Fibroblast of skin of scalp (primary cell): Measurements from ENCODE around the gene TPRX1.
"Not testable (repeated sequence)": the region's sequence is repeated elsewhere in the genome, so short reads cannot be mapped to it uniquely, and the experiment has no call there.

Experiments used
- DNase-seq: peaks from one replicate; pipeline ENCODE4 v3.0.0-alpha.2; 2013

The TPRX1 gene

DNA sequence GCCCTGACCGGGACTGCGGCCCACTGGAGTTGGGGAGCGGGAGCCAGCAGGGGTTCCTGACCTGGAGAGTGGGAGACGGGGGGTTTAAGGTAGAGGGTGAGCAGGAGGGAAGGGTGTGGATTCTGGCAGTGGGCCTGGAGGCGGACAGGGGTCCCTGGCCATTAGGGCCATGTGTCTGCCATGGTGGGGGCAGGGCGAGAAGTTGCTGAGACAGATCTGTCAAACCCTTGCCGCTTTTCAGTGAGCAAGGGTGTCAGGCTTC is 38.1 kb downstream of the TPRX1 start:
- DNase-seq = no peak

DNA sequence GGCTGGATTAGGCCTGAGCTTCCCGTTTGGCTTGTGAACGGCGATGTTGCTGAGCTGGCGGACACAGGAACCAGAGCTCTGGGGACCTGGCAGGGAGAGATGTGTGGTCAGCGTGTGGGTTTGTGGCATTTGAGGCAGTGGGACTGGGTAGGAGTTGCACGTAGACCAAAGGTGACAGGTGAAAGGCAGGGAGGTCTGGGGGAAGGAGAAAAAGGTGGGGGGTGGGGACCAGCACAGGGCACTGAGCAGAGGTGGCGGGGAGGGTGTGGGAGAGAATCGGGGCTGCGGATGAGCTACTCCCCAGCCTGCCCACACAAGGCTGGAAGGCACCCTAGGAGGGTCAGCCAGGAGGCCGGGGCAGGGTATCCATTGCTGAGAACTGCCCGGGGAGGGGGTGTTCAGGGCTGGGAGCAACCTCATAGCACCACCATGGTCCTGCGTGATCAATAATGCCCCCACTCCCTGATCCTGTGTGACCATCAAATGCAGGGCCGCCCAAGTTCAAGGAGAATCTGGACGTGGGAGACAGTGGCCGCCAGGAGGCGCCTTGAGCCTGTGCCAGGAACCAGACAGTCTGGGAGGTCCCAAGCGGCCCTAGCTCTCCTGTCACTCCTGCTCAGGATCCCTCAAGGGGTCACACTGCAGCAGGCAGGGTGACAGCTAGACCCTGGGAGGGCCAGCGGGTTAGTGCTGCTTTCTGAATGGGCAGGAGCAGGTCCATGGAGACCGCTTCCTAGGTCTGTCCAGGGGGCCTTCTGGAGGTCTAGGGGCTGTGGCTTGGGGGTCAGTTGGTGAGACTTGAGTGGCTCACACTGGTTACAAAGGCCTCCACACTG is 38.6 kb downstream of the TPRX1 start:
- DNase-seq = peak; percentile 64

- not testable (repeated sequence) for DNase-seq
Measured at GRCh38 chr19:47764705-47765104, 39.6 kb downstream of the TPRX1 start.

- DNase-seq = no peak
Measured at GRCh38 chr19:47762615-47763308, 41.6 kb downstream of the TPRX1 start.

DNA sequence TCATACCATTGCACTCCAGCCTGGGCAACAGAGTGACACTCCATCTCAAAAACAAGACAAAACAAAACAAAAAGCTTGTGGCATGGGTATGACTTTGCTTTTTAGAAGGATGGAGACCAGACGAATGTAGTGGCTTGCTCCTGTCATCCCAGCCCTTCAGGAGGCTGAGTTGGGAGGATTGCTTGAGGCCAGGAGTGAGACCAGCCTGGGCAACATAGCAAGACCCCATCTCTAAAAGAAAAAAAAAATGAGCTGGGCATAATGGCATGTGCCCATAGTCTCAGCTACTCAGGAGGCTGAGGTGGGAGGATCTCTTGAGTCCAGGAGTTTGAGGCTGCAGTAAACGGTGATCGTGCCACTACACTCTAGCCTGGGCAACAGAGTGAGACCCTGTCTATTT is 42.2 kb downstream of the TPRX1 start:
- no peak for DNase-seq

GRCh38 chr19:47761566-47761965 is 42.8 kb downstream of the TPRX1 start:
- DNase-seq = no peak

DNA sequence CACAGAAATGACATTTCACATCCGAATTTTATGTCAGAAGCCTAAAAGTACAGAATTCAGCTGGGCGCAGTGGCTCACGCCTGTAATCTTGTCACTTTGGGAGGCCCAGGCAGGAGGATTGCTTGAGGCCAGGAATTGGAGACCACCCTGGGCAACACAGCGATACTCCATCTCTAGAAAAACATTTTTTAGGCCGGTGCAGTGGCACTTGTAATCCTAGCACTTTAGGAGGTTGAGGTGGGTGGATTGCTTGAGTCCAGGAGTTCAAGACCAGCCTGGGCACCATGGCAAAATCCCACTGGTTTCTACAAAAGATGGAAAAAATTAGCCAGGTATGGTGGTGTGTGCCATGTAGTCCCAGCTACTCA is 43.7 kb downstream of the TPRX1 start:
- DNase-seq = no peak

GRCh38 chr19:47758443-47758804 is 45.9 kb downstream of the TPRX1 start:
- DNase-seq = no peak

DNA sequence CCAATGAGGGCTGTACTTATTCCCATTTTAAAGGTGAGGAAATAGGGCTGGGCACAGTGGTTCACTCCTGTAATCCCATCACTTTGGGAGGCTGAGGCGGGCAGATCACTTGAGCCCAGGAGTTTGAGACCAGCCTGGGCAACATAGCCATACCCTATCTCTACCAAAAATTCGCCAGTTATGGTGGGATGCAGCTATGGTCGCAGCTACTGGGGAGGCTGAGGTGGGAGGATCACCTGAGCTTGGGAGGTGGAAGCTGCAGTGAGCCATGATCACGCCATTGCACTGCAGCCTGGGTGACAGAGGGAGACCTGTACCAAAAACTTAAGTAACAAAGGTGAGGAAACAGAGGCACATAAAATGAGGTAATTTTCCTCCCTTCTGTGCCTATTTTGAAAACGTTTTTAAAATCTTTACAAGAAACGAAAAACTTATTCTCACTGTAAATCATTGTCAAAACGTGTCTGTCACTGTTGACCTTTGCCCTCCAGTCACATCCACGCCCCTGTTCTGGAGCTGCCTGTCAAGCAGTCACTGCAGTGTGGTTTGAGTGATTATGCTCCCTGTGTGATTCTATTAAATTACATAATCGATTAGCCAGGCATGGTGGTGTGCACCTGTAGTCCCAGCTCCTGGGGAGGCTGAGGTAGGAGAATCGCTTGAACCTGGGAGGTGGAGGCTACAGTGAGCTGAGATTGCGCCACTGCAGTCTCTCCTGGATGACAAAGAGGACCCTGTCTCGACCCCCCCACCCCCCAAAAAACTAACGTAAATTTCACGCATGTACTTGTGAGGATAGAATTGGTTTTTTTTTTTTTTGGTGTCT is 46.5 kb downstream of the TPRX1 start:
- no peak for DNase-seq

DNA sequence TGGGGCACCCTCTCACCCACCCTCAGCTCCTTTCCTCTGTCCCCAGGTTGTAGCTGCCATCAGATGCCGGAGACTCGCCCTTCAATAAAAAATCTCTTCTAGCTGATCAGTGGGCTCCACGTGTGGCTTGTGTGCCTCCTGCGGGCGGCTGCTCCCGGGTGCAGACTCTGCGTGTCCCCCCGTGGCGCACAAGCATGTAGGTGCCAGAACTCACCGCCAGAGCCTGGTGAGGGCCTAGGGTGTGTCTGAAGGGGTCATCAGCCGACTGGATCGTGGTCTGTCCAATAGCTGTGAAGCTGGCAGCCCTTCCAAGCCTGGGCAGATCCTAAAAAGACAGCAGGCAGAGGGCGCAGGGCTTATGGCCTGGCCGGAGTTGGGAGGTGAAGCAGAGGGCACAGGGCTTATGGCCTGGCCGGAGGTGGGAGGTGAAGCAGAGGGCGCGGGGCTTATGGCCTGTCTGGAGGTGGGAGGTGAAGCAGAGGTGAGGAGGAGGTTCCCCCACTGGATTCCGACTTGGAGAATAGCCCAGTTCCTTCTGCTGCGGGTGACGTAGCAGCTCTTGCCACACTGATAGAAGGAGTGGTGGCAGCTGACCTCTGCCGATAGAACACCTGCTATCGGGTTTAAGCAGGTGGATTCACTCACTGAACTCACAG is 47.3 kb downstream of the TPRX1 start:
- no peak for DNase-seq

GRCh38 chr19:47756627-47756929 is 47.8 kb downstream of the TPRX1 start:
- DNase-seq = no peak

GRCh38 chr19:47755762-47756626 is 48.4 kb downstream of the TPRX1 start:
- DNase-seq = no peak

DNA sequence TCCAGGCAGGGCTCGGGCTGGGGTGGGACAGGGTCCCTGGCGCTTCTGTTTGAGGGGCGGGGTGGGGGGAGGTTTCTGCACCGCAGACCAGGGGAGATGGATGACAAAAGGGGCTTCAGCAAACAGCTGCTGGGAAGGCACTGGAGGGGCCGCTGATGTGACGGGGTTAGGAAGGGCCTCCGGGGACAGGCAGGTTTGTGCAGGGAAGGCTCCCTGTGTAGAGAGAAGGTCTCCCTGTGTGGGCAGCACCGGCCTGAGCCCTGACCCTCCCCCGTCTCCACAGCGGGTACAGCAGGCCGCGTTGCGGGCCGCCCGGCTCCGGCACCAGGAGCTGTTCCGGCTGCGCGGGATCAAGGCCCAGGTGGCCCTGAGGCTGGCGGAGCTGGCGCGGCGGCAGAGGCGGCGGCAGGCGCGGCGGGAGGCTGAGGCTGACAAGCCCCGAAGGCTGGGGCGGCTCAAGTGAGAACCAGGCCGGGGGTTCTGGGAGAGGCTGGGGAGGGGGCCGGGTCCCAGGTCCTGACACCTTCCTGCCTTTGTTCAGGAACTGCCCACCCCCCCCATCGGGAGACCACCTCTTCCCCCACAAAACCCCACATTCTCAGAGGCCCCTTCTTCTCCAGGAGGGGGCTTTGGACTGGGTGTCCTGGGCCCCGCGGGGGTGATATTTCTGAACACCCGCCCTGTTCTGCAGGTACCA is 49.1 kb downstream of the TPRX1 start:
- no peak for DNase-seq

DNA sequence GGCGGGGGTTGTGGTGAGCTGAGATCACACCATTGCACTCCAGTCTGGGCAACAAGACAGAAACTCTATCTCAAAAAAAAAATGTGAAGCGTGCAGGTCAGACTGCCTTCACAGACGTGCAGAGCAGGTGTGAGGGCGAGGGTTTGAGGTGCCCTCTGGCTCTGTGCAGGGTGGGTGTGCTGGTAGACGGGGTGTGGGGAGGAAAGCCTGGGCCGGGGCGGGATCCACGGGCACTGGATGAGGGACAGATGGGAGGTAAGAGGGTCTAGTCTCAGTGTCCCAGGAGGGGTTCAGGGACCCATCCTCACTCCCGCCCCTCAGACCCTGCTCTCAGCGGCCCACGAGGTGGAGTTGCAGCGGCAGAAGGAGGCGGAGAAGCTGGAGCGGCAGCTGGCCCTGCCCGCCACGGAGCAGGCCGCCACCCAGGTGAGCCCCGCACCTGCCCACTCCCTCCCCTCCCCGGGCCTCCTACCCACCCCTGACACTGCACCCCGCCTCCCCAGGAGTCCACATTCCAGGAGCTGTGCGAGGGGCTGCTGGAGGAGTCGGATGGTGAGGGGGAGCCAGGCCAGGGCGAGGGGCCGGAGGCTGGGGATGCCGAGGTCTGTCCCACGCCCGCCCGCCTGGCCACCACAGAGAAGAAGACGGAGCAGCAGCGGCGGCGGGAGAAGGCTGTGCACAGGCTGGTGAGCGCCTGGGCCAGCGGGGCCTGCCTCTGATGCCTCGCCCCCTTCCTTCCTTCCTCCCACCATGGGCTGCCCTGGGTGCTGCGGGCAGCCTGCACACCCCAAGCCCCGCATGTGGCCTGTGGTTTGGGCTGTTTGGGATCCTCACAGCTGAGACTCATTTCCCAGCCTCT is 49.9 kb downstream of the TPRX1 start:
- DNase-seq = no peak

DNA sequence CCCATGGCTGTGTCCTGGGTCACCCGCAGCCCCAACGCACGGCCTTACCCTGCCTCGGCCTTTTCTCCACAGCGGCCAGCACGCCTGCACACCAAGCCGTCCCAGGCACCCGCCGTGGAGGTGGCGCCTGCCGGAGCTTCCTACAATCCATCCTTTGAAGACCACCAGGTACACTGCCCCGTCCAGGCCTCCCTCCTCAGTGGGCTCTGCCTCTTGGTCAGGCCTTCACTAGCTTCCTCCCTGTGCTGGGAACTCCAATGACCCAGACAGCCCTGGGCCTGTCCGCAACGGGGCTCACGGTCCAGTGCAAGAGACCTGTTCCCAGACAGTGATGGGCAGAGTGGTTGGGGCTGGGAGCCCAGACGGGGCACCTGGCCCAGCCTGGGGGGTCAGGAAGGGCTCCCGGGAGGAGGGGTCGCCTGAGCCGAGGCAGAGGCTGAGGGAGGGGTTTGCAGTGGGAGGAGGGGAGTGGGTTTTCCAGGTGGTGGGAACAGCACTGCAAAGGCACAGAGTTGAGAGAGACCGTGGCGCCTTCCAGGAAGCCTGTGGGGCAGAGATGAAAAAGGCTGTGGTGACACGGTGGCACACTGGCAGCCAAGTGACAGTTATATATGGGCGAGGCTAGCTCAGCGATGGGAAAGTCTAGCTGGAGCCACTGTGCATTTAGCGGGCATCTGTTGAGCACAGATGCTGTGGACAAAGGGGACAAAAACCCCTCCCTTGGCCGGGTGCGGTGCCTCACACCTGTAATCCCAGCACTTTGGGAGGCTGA is 51.7 kb downstream of the TPRX1 start:
- DNase-seq = no peak
